Fibroblast of skin of left biceps (primary cell): ENCODE results near the gene YDJC.
A peak's percentile ranks its signal among the peaks of the same experiment; 100 is the strongest.
"Not testable (repeated sequence)": the region's sequence is repeated elsewhere in the genome, so short reads cannot be mapped to it uniquely, and the experiment has no call there.

Experiments used
- DNase-seq, 2 experiments: peaks; one replicate each; pipeline ENCODE4 v3.0.0-alpha.2; 2013; ENCODE audit warnings: low read depth in 2 of 2

YDJC gene

DNA sequence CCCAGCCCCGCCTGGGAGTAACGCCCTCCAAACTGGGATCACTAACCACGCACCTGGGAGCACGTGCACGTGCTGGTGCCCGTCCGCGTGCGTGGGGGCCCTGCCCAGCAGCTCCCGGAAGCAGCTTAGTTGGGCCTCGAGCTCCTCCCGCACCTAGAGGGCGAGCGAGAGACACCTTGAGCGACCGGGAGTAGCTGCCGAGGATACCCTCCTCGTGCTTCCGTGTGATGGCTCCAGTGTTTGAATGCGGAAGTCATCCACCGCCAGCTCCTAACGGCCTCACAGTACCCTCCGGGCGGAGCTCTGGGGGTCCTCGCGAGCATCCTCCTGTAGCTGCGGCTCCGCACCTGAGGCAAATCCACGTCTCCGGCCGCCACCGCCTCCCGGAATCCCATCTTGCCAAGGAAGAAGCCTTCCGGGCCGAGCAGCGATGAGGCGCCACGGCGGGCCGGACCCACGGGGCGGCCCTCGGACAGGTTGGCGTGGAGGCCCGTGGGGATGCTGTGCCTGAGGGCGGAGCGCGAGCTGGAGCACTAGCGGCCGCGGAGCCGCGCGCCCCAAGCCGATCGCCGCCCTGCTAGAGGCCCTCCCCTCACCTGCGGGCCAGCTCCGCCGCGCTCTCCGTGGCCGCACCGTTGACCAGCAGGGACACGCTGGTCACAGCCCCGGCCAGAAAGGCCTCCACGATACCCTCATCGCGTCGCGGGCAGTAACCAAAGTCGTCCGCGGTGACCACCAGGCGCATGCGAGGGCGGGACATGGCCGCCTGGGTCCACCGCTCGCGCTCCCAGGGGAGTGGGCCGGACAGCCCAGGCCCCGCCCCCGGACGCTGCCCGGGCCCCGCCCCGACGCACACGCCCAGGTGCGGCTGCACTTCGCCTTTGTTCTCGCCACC, at the start of gene YDJC:
YDJC (minus strand) TSS at position 768 of the 895 bp plus-strand sequence; CDS start at position 760, 8 bp downstream.
- DNase-seq = peak; percentile 55 to 63

DNA sequence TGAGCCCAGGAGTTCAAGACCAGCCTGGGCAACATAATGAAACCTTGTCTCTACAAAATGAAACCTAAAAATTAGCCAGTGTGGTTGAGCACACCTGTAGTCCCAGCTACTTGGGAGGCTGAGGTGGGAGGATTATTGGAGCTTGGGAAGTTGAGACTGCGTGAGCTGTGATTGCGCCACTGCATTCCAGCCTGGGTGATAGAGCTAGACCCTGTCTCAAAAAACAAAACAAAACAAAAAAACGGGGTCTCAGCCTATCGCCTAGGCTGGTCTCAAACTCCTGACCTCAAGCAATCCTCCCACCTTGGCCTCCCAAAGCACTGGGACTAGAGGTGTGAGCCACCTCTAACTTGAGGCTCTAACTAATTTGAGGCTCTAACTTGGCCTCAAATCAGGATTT, 49.6 kb upstream of the YDJC start:
- no peak for DNase-seq

DNA sequence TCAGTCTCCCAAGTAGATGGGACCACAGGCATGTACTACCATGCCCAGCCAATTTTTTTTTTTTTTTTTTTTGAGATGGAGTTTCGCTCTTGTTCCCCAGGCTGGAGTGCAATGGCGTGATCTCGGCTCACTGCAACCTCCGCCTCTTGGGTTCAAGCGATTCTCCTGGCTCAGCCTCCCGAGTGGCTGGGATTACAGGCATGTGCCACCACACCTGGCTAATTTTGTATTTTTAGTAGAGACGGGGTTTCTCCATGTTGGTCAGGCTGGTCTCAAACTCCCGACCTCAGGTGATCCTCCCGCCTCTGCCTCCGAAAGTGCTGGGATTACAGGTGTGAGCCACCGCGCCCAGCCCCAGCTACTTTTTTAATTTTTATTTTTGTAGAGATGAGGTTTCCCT, 49.0 kb upstream of the YDJC start:
- not testable (repeated sequence) for DNase-seq

GRCh38 chr22:21677606-21678443, 48.0 kb upstream of the YDJC start:
- DNase-seq = no peak

- no peak for DNase-seq
Observed at GRCh38 chr22:21674638-21675245, 44.9 kb upstream of the YDJC start.

DNA sequence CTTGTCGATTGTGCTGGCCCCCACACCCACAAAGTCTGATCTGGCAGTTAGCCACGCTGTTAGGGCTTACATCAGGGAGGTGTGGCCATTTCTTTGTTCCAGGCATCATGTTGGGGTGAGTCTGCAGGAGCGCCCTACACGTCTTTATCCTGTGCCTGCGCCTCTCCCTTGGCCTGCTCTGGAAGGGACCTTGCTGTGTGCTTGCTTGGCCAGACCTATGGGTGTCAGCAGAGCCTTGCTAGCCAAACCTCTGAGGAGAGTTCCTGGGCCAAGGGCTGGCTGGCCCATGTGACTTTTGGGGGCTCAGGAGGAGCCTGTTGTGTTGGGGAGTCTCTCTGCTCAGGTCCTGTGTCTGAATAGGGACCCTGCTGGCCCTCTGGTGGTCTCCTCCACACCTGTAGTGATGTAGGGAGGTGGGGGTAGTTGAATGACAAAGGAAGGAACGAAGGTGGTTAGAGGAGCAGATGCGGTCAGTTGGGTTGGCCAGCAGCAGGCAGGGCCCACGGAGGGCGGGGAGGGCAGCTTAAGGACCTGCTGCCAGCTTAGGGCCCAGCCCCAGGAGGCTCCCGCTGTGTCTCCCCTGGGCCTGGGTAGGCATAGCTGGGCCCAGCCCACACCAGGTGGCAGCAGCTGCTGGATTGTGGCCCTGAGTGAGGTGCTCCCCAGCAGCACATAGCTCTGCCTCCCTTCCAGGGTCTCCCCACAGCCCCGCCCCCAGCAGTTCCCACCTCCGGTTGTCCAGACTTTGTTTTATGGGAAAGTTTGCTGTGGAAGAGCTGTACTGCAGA, 43.9 kb upstream of the YDJC start:
- no peak for DNase-seq

DNA sequence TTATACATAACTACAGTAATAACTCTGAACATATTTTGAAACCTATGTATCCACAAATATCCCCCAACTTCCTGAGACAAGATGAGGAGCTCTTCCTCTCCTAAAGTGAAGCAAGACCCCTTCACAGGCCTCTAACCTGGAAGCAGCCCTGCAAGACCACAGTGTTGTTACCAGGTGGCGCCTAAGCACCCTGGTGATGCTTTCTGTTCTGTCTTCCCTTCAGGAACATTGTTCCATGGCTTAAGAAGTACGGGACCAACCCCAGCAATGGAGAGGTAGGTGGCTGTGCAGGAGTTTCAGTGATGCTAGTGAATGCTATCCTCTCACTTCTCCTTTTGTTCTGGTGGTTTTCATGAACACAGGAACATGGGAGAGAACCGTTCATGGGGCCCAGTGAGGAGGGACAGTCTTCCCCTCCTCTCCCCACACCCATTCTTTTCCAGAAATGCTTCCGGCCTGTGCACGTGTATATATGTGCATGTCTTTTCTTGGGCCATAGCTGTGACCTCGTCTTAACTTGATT, 42.3 kb upstream of the YDJC start:
- DNase-seq = no peak

DNA sequence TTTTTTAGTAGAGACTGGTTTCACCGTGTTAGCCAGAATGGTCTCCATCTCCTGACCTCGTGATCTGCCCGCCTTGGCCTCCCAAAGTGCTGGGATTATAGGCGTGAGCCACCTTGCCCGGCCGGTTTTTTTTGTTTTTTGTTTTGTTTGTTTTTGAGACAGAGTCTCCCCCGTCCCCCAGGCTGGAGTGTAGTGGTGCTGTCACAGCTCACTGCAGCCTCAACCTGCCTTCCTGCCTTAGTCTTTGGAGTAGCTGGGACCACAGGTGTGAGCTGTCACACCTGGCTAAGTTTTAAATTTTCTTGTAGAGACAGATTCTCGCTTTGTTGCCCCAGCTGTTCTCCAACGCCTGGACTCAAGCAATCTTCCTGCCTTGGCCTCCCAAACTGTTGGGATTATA, 39.2 kb upstream of the YDJC start:
- DNase-seq = no peak

- DNase-seq = no peak
Observed at GRCh38 chr22:21666786-21667185, 37.0 kb upstream of the YDJC start.

DNA sequence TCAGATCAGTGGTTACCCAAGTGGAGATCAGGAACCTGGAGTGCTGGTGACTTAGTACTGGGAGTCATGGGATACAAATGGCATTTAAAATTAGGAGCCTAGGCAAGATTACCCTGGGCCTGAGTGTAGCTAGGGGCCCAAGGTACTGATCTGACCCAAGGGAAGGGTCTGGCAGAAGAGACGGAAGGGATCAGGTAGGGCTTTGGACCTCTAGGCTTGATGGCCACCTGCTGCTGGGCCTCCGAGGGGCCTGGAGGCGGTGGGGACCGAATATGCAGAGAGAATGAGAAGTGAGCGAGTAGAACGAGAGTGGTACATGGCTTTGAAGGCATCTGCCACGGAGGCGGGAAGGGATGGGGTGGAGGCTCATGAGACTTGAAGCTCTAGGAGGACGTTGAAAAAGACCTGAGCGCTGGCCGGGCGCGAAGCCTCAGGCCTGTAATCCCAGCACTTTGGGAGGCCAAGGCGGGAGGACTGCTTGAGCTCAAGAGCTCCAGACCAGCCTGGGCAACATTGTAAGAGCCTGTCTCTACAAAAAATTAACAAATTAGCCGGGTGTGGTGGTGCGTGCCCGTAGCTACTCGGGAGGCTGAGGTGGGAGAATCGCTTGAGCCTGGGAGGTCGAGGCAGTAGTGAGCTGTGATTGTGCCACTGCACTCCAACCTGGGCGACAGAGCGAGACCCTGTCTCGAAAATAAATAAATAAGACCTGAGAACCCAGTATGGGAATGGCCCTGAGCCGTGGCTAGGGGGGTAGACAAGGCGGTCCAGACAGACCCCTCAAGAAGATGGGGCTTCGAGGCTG, 35.4 kb upstream of the YDJC start:
- no peak for DNase-seq

DNA sequence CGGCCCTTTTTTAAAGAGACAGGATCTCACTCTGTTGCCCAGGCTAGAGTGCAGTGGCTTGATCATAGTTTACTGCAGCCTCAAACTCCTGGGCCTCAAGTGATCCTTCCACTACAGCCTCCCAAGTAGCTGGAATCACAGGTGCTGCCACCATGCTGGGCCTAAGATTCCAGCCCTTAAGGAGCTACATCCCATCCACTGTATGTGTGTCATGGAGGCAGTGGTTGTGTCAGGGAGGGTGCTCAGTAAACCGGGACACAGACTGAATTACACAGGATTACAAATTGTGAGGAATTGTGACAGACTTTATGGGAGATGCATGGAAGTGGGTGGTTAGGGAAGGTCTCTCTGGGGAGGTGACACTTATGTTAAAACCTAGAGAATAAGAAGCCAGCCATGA, 33.9 kb upstream of the YDJC start:
- no peak for DNase-seq

- DNase-seq = no peak
Observed at GRCh38 chr22:21661991-21662390, 32.2 kb upstream of the YDJC start.

GRCh38 chr22:21660904-21661303, 31.1 kb upstream of the YDJC start:
- DNase-seq = no peak

GRCh38 chr22:21659864-21660525, 30.2 kb upstream of the YDJC start:
- DNase-seq = no peak

DNA sequence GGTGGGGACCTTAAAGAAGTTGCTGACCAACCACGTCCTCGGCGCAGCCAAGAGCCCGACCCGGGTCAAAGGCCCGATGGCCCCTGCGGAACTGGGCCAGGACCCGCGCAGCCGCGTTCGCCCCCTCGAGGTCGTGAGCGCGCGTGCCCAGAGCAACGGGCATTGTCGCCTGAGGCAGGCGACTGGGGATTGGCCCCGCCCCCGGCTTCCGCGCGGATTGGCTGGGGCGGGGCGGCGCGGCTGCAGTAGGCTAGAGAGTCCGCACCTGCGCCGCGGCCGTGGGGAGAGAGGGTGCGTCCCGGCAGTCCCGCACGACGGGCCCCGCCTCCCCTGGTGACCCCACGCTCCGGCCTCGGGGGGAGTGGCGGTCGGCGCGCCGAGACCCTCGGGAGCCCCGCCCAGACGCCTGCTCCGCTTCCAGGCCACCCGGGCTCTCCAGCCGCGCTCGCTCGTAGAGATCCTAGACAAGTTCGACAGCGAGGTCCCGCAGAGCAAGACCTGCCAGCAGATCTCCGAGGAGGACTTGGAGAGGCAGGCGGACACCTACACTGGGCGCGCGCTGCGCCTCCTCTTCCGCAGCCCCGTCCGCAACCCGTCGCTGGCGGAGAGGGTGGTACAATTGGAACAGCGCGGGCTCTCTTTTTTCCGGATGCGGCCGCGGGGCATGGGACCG, 27.7 kb upstream of the YDJC start:
- DNase-seq = no peak

- no peak for DNase-seq
Observed at GRCh38 chr22:21657020-21657359, 27.2 kb upstream of the YDJC start.

DNA sequence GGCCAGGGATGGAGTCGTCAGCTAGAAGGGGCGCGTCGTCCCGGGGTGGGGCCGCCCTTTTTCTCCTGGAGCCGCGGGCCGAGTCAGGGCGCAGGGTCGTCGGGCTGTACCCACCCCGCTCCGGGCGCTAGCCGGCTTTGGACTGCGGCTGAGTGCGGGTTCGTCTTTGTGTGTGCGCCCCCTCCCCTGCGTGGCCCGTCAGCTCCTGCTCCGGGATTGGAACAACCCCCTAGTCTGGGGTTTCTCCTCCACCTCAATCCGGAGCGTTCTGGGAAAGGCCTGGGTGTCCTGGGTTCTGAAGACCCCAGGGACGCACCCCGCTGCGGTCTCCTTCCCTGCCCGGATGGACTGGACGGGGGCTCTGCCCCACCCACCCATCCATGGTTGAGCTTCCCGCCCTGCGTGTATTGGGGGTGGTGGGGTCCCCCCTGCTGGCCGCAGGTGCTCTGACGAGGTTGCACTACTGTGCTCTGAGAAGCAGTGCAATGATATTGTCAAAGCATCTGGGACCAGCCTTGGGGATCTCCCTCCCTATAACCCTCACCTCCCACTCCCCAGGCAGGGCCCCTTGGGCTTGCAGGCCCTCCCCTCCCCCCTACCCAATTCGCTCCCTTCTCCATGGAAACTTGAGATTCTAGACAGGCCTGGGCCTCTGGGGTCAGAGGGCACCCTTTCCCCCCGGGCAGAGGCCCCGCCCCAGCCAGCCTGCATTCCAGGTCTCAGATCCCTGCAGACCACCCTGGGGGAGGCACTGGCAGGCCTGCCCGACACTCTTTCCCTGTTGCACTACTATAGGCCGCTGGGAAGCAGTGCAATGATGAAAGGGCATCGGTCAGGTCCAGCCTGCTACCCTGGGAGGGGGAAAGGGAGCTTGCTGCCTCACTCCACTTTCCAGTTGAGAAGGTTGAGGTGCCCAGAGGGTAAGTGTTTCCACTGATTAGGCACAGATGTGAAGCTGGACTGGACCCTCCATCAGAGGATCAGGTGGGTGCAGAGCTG, 23.0 kb upstream of the YDJC start:
- DNase-seq = no peak

DNA sequence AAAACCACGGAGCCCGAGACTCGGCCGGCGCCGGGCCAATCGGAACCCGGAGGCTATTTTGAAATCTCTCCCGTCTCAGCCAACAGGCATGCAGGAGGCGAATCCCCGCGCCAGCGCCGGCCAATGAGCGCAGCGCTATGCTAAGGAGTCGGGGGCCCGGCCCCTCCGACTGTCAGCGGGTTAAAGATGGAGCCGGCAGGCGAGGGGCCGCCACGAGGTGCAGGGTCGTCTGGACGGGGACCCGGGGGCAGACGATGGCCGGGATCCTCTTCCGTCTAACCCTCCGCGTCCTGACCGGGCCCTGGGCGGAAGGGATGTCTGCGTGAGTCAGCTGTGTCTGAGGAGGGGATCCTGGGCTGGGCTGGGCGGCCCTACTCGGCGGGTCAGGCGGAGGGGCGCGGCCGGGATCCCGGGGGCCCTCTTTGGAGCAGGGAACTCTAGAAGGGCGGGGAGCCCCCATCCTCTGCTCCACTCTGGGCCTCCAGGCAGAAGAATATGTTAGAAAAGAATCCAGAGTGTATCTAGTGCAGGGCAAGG, 22.3 kb upstream of the YDJC start:
- DNase-seq = peak; percentile 62 to 70
